Measurements from ENCODE around the gene PKP2. TPM values are rescaled to one million over a fixed set of nuclear protein-coding genes. Genes with fewer than 3 reads are reported as not detected.

Gene PKP2
- total and polyA plus RNA-seq, 2 donors (not counting 1 experiment from before 2014, with no cell fraction given), result under 0.01 to 0.15 TPM

DNA sequence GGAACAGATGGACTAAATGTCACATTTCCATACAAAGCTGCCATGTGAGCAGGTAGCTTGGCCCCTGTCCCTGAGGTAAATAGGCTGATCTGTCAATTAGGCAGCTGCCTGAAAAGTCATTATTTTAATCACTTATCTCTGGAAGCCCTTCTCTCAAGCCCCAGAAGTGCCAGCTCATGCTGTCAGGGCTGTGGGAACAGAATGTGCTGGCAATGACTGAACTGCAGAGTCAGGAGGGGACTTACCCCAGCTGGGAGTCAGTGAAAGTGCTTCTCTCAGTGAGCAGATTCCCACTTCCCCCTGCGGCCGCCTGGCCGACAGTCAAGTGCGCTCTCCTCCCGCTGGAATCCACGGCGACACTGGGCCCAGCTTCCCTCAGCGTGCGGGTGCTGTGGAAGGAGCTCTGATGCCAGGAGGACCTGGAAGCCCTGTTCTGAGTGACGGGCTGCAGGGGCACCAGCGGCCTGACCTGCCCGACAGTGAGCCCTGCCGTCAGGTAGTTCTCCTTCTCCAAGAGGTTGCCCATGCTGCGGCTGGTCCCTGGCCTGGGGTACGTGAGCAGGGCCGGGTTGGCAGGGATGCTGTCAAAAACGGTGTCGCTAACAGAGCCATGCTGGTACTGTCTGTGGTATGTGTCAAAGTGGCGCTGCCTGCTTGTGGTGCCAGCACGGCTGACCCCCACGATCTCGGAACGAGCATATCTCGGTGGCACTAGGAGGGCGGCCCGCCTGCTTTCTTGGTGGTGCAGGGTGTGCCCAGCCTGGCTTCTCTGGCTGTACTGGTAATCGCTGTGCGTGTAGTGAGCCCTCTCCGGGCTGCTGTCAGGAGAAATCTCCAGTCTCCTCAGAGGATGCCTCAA lies 18.7 kb downstream of the PKP2 start:
- Histone ChIP-seq H3K4me1 (ENCODE audit: control insufficient read depth, extremely low read depth, insufficient read depth, low read length) (no peaks in the 10 kb centered on the region), H3K9ac (ENCODE audit: insufficient read depth, low read length) (no peak overlapping the region), H3K27ac (ENCODE audit: insufficient read depth, low read length) (no peak overlapping the region), H3K36me3 (ENCODE audit: control insufficient read depth, insufficient read depth, low read length) (no peaks in the 10 kb centered on the region), H2AFZ (ENCODE audit: low read length) (no peak overlapping the region), H3K27me3 (ENCODE audit: control insufficient read depth, insufficient read depth, low read length) (no peaks in the 10 kb centered on the region), H3K79me2 (ENCODE audit: control insufficient read depth, insufficient read depth, low read length) (no peaks in the 10 kb centered on the region), H4K20me1 (ENCODE audit: control insufficient read depth, extremely low read depth, insufficient read depth, low read length) (no peaks in the 10 kb centered on the region), H3K4me2 (ENCODE audit: extremely low read depth, insufficient read depth, low read length) (no peak overlapping the region), H3K4me3 (replicated peaks in 1 of 4; ENCODE audit: control extremely low read depth in 1 of 4, insufficient read depth in 1 of 4, low read depth in 3 of 4, low read length in 4 of 4) (no peak overlapping the region), H3K9me3 (ENCODE audit: control insufficient read depth, insufficient read depth, low read depth, low read length) (no peaks in the 10 kb centered on the region)
- no peak for DNase-seq (ENCODE audit: low read depth in 2 of 2)
- TF ChIP-seq, protein P1, sequence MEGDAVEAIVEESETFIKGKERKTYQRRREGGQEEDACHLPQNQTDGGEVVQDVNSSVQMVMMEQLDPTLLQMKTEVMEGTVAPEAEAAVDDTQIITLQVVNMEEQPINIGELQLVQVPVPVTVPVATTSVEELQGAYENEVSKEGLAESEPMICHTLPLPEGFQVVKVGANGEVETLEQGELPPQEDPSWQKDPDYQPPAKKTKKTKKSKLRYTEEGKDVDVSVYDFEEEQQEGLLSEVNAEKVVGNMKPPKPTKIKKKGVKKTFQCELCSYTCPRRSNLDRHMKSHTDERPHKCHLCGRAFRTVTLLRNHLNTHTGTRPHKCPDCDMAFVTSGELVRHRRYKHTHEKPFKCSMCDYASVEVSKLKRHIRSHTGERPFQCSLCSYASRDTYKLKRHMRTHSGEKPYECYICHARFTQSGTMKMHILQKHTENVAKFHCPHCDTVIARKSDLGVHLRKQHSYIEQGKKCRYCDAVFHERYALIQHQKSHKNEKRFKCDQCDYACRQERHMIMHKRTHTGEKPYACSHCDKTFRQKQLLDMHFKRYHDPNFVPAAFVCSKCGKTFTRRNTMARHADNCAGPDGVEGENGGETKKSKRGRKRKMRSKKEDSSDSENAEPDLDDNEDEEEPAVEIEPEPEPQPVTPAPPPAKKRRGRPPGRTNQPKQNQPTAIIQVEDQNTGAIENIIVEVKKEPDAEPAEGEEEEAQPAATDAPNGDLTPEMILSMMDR (conservative IDR thresholded peaks at IDR 0.05 in 1 of 2, IDR thresholded peaks at IDR 0.05 in 1 of 2; ENCODE audit: low read depth in 1 of 2, low read length in 2 of 2), result no peak
- TF ChIP-seq EZH2 (IDR thresholded peaks at IDR 0.05; ENCODE audit: low read length, missing control alignments), result no peak

DNA sequence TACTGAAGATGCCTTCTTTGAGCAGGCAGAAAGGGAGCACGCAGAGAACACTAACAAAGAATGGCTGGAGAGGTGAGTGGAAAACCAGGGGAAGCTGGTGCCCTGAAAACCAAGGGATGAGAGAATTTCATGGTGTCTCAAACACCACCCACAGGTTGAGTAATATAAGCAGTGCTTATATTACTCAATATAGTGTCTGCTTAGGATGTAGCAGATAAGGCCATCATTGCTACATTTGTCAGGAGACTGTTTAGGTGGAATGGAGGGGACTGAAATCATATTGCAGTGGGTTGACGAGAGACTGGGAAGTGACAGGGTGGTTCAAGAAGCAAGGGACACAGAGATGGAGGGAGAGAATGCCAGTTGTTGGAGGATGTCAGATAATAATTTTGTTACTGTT lies 20.6 kb downstream of the PKP2 start:
- H3K27ac ChIP-seq (ENCODE audit: insufficient read depth, low read length), result no peak overlapping the region
- H3K4me1 ChIP-seq (ENCODE audit: control insufficient read depth, extremely low read depth, insufficient read depth, low read length), result no peaks in the 10 kb centered on the region
- no peaks in the 10 kb centered on the region for H3K36me3 ChIP-seq (ENCODE audit: control insufficient read depth, insufficient read depth, low read length)
- TF ChIP-seq, protein P1 (conservative IDR thresholded peaks at IDR 0.05 in 1 of 2, IDR thresholded peaks at IDR 0.05 in 1 of 2; ENCODE audit: low read depth in 1 of 2, low read length in 2 of 2), result no peak
- no peak for TF ChIP-seq EZH2 (IDR thresholded peaks at IDR 0.05; ENCODE audit: low read length, missing control alignments)
- H4K20me1 ChIP-seq (ENCODE audit: control insufficient read depth, extremely low read depth, insufficient read depth, low read length), result no peaks in the 10 kb centered on the region
- no peaks in the 10 kb centered on the region for H3K9me3 ChIP-seq (ENCODE audit: control insufficient read depth, insufficient read depth, low read depth, low read length)
- no peak overlapping the region for H3K4me3 ChIP-seq (replicated peaks in 1 of 4; ENCODE audit: control extremely low read depth in 1 of 4, insufficient read depth in 1 of 4, low read depth in 3 of 4, low read length in 4 of 4)
- no peaks in the 10 kb centered on the region for H3K27me3 ChIP-seq (ENCODE audit: control insufficient read depth, insufficient read depth, low read length)
- no peak overlapping the region for H2AFZ ChIP-seq (ENCODE audit: low read length)
- no peak overlapping the region for H3K9ac ChIP-seq (ENCODE audit: insufficient read depth, low read length)
- H3K4me2 ChIP-seq (ENCODE audit: extremely low read depth, insufficient read depth, low read length), result no peak overlapping the region
- no peaks in the 10 kb centered on the region for H3K79me2 ChIP-seq (ENCODE audit: control insufficient read depth, insufficient read depth, low read length)
- DNase-seq (ENCODE audit: low read depth in 2 of 2), result no peak

DNA sequence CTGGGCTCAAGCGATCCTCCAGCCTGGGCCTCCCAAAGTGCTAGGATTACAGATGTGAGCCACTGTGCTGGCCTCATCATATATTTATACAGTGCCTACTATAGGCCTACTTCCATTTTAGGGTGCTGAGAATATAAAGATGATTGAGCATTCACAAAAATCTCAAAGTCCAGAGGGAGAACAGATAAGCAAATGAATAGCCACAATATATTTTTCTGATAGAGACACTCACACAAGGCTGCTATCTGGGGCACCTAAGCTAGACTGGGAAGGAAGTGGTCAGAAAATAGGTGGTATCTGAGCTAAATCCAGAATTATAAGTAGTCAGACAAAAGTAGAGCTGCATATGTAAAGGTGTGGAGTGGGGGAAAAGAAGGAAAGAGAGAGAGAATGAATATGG lies 21.6 kb downstream of the PKP2 start:
- H3K9me3 ChIP-seq (ENCODE audit: control insufficient read depth, insufficient read depth, low read depth, low read length), result no peaks in the 10 kb centered on the region
- no peaks in the 10 kb centered on the region for H3K79me2 ChIP-seq (ENCODE audit: control insufficient read depth, insufficient read depth, low read length)
- H3K36me3 ChIP-seq (ENCODE audit: control insufficient read depth, insufficient read depth, low read length), result no peaks in the 10 kb centered on the region
- no peaks in the 10 kb centered on the region for H3K4me1 ChIP-seq (ENCODE audit: control insufficient read depth, extremely low read depth, insufficient read depth, low read length)
- no peak overlapping the region for H3K4me3 ChIP-seq (replicated peaks in 1 of 4; ENCODE audit: control extremely low read depth in 1 of 4, insufficient read depth in 1 of 4, low read depth in 3 of 4, low read length in 4 of 4)
- H3K27me3 ChIP-seq (ENCODE audit: control insufficient read depth, insufficient read depth, low read length), result no peaks in the 10 kb centered on the region
- no peak for TF ChIP-seq EZH2 (IDR thresholded peaks at IDR 0.05; ENCODE audit: low read length, missing control alignments)
- TF ChIP-seq, protein P1 (conservative IDR thresholded peaks at IDR 0.05 in 1 of 2, IDR thresholded peaks at IDR 0.05 in 1 of 2; ENCODE audit: low read depth in 1 of 2, low read length in 2 of 2), result no peak
- no peak overlapping the region for H3K27ac ChIP-seq (ENCODE audit: insufficient read depth, low read length)
- no peak for DNase-seq (ENCODE audit: low read depth in 2 of 2)
- H3K4me2 ChIP-seq (ENCODE audit: extremely low read depth, insufficient read depth, low read length), result no peak overlapping the region
- no peaks in the 10 kb centered on the region for H4K20me1 ChIP-seq (ENCODE audit: control insufficient read depth, extremely low read depth, insufficient read depth, low read length)
- no peak overlapping the region for H3K9ac ChIP-seq (ENCODE audit: insufficient read depth, low read length)
- no peak overlapping the region for H2AFZ ChIP-seq (ENCODE audit: low read length)

Data from fibroblast of lung (primary cell).